Muscle of leg (tissue), 11 donors: Measurements from ENCODE around the gene AQP1. TPM values are rescaled to one million over a fixed set of nuclear protein-coding genes. Genes with fewer than 3 reads are reported as not detected.

Source experiments
- DNase-seq: peaks from one replicate; pipeline ENCODE4 v3.0.0; 2013
- H3K27ac ChIP-seq: one replicate; pipeline ENCODE4 v1.5.1; 2013; ENCODE audit warnings: mild to moderate bottlenecking, low read length, control low read depth
- H3K27me3 ChIP-seq: one replicate; pipeline ENCODE4 v1.6.1; 2013; ENCODE audit warnings: low read length; ENCODE audit not compliant: control insufficient read depth, insufficient read depth
- H3K36me3 ChIP-seq: one replicate; pipeline ENCODE4 v1.6.1; 2013; ENCODE audit warnings: low read length; ENCODE audit not compliant: control insufficient read depth, insufficient read depth
- H3K4me1 ChIP-seq: one replicate; pipeline ENCODE4 v1.6.1; 2013; ENCODE audit warnings: low read length; ENCODE audit not compliant: control insufficient read depth, insufficient read depth
- H3K4me3 ChIP-seq: one replicate; pipeline ENCODE4 v1.5.1; 2013; ENCODE audit warnings: low read length, control low read depth
- H3K9me3 ChIP-seq: replicated peaks from 2 replicates; pipeline ENCODE4 v1.6.1; 2013; ENCODE audit warnings: low read depth, low read length; ENCODE audit not compliant: control insufficient read depth
- WGBS: methylation state at CpG from one replicate; pipeline ENCODE4 v1.1.5; 2013; ENCODE audit warnings: missing lambda C conversion rate; ENCODE audit not compliant: insufficient coverage; 5-methylcytosine and 5-hydroxymethylcytosine counted together
- polyA plus RNA-seq, 8 donors: library from polyadenylated mRNA; unstranded; fragments of 120-200 nt; gene quantifications; one replicate each; pipeline versions ENCODE4 v1.2.1 to v1.2.3, GENCODE V29; 2013; ENCODE audit warnings: inconsistent platforms in 1 of 8, low replicate concordance in 1 of 8; ENCODE audit not compliant: insufficient read length in 8 of 8, insufficient read depth in 1 of 8
- total RNA-seq: library from RNA; stranded (reverse); fragments of 120-200 nt; gene quantifications from one replicate; pipeline ENCODE4 v1.2.4, GENCODE V29; 2013

The AQP1 gene
- total and polyA plus RNA-seq, 9 donors: 76.5 to 109 (median 87.6) TPM

GRCh38 chr7:30869794-30870611 is 41.6 kb upstream of the AQP1 start:
- WGBS: 51% methylated on average over 9 of the region's 13 CpGs

GRCh38 chr7:30870821-30871518 is 40.7 kb upstream of the AQP1 start:
- H3K4me3 ChIP-seq: no peak overlapping the region
- H3K9me3 ChIP-seq: peaks cover 2% of the 10 kb centered on the region
- DNase-seq: no peak
- peak overlapping the region; percentile 62 for H3K27ac ChIP-seq
- no peaks in the 10 kb centered on the region for H3K27me3 ChIP-seq
- 70% methylated on average over 5 of the region's 10 CpGs for WGBS
- H3K4me1 ChIP-seq: peaks cover 38% of the 10 kb centered on the region
- H3K36me3 ChIP-seq: peaks cover 27% of the 10 kb centered on the region

More at GRCh38 chr7:30869794-30870611, 41.6 kb upstream of the AQP1 start:
- Histone ChIP-seq H3K9me3 (peaks cover 2% of the 10 kb centered on the region), H3K27ac (peak overlapping the region; percentile 73), H3K4me3 (no peak overlapping the region), H3K36me3 (peaks cover 23% of the 10 kb centered on the region), H3K4me1 (peaks cover 38% of the 10 kb centered on the region), H3K27me3 (no peaks in the 10 kb centered on the region)
- DNase-seq: peak; percentile 68

GRCh38 chr7:30871655-30872054 is 40.0 kb upstream of the AQP1 start:
- Histone ChIP-seq H3K9me3 (peaks cover 2% of the 10 kb centered on the region), H3K36me3 (peaks cover 33% of the 10 kb centered on the region)
- 92% methylated on average over 4 of the region's 5 CpGs for WGBS

GRCh38 chr7:30873207-30873606 is 38.4 kb upstream of the AQP1 start:
- peak overlapping the region; percentile 79 for H3K27ac ChIP-seq

More at GRCh38 chr7:30871655-30872054, 40.0 kb upstream of the AQP1 start:
- Histone ChIP-seq H3K27ac (no peak overlapping the region), H3K27me3 (no peaks in the 10 kb centered on the region), H3K4me3 (no peak overlapping the region), H3K4me1 (peaks cover 41% of the 10 kb centered on the region)
- no peak for DNase-seq

GRCh38 chr7:30873656-30874055 is 38.0 kb upstream of the AQP1 start:
- Histone ChIP-seq H3K4me3 (no peak overlapping the region), H3K36me3 (peaks cover 34% of the 10 kb centered on the region), H3K27me3 (no peaks in the 10 kb centered on the region), H3K4me1 (peaks cover 44% of the 10 kb centered on the region), H3K9me3 (peaks cover 2% of the 10 kb centered on the region), H3K27ac (peak overlapping the region; percentile 79)
- no peak for DNase-seq
- WGBS: 27% methylated on average over 2 of the region's 6 CpGs

More at GRCh38 chr7:30873207-30873606, 38.4 kb upstream of the AQP1 start:
- peaks cover 44% of the 10 kb centered on the region for H3K4me1 ChIP-seq
- H3K4me3 ChIP-seq: no peak overlapping the region
- DNase-seq: no peak
- WGBS: 100% methylated on average over 1 of the region's 2 CpGs
- H3K36me3 ChIP-seq: peaks cover 34% of the 10 kb centered on the region
- peaks cover 2% of the 10 kb centered on the region for H3K9me3 ChIP-seq
- no peaks in the 10 kb centered on the region for H3K27me3 ChIP-seq

- 100% methylated on average over 2 of the region's 5 CpGs for WGBS
- Histone ChIP-seq H3K27ac (no peak overlapping the region), H3K36me3 (peaks cover 34% of the 10 kb centered on the region), H3K27me3 (no peaks in the 10 kb centered on the region), H3K9me3 (peaks cover 2% of the 10 kb centered on the region), H3K4me1 (peaks cover 47% of the 10 kb centered on the region), H3K4me3 (no peak overlapping the region)
- DNase-seq: no peak
These were observed 36.9 kb upstream of the AQP1 start for GRCh38 chr7:30874656-30875302.

- Histone ChIP-seq H3K27me3 (no peaks in the 10 kb centered on the region), H3K36me3 (peaks cover 33% of the 10 kb centered on the region), H3K4me1 (peaks cover 49% of the 10 kb centered on the region), H3K9me3 (peaks cover 2% of the 10 kb centered on the region), H3K4me3 (no peak overlapping the region), H3K27ac (peak overlapping the region; percentile 4)
- WGBS: 51% methylated on average over 5 of the region's 9 CpGs
- DNase-seq: peak; percentile 62
These were observed 34.5 kb upstream of the AQP1 start for GRCh38 chr7:30877015-30877769.

GRCh38 chr7:30877993-30878392 is 33.7 kb upstream of the AQP1 start:
- Histone ChIP-seq H3K9me3 (peaks cover 2% of the 10 kb centered on the region), H3K4me1 (peaks cover 45% of the 10 kb centered on the region), H3K27me3 (no peaks in the 10 kb centered on the region), H3K27ac (peak overlapping the region; percentile 3), H3K36me3 (peaks cover 25% of the 10 kb centered on the region), H3K4me3 (no peak overlapping the region)
- no peak for DNase-seq
- WGBS: 100% methylated on average over 1 of the region's 5 CpGs

GRCh38 chr7:30879139-30880124 is 32.2 kb upstream of the AQP1 start:
- H3K27ac ChIP-seq: no peak overlapping the region
- peaks cover 2% of the 10 kb centered on the region for H3K9me3 ChIP-seq
- H3K27me3 ChIP-seq: no peaks in the 10 kb centered on the region
- 50% methylated on average over 10 of the region's 14 CpGs for WGBS
- H3K36me3 ChIP-seq: peaks cover 16% of the 10 kb centered on the region
- peaks cover 31% of the 10 kb centered on the region for H3K4me1 ChIP-seq
- no peak overlapping the region for H3K4me3 ChIP-seq
- no peak for DNase-seq
